KMS-11 (cell line): ENCODE measurements around the gene CDK11B.

Experiments
- H2AFZ ChIP-seq: fragments of 200-600 bp; sonication (generic); 2 replicates; pipeline ENCODE4 v1.6.1; 2016; ENCODE audit warnings: antibody characterized with exemption, mixed run types, low read depth
- H3K27ac ChIP-seq: fragments of 200-600 bp; sonication (generic); 2 replicates; pipeline ENCODE4 v1.6.1; 2016; ENCODE audit warnings: mild to moderate bottlenecking, mixed run types
- H3K27me3 ChIP-seq: fragments of 200-600 bp; sonication (generic); 2 replicates; pipeline ENCODE4 v1.6.1; 2017; ENCODE audit warnings: mild to moderate bottlenecking, low read depth, mixed run types, moderate library complexity; ENCODE audit not compliant: insufficient read depth
- H3K36me3 ChIP-seq: fragments of 200-600 bp; sonication (generic); 2 replicates; pipeline ENCODE4 v1.6.1; 2017; ENCODE audit warnings: mild to moderate bottlenecking, mixed run types; ENCODE audit not compliant: insufficient read depth
- H3K4me1 ChIP-seq: fragments of 200-600 bp; sonication (generic); 2 replicates; pipeline ENCODE4 v1.6.1; 2016; ENCODE audit warnings: mild to moderate bottlenecking, low read depth, mixed run types; ENCODE audit not compliant: poor library complexity, severe bottlenecking
- H3K4me2 ChIP-seq: fragments of 200-600 bp; sonication (generic); 2 replicates; pipeline ENCODE4 v1.7.0; 2016; ENCODE audit warnings: mild to moderate bottlenecking, mixed run types
- H3K4me3 ChIP-seq: fragments of 200-600 bp; sonication (generic); IDR thresholded peaks from 2 replicates; pipeline ENCODE4 v1.6.1; 2017; ENCODE audit warnings: low read depth, low read length, mixed read lengths; ENCODE audit not compliant: insufficient read depth
- H3K79me2 ChIP-seq: fragments of 200-600 bp; sonication (generic); 2 replicates; pipeline ENCODE4 v1.6.1; 2016; ENCODE audit warnings: low read depth, mixed run types; ENCODE audit not compliant: insufficient read depth
- H3K9ac ChIP-seq: fragments of 200-600 bp; sonication (generic); 2 replicates; pipeline ENCODE4 v1.6.1; 2016; ENCODE audit warnings: mild to moderate bottlenecking, mixed run types
- H4K20me1 ChIP-seq: fragments of 200-600 bp; sonication (generic); 2 replicates; pipeline ENCODE4 v1.6.1; 2016; ENCODE audit warnings: mild to moderate bottlenecking, mixed run types; ENCODE audit not compliant: insufficient read depth
- CTCF ChIP-seq: fragments of 200-600 bp; sonication (generic); conservative IDR thresholded peaks from 2 replicates; pipeline ENCODE4 v1.6.1; 2017; ENCODE audit warnings: low read depth, mild to moderate bottlenecking, antibody characterized with exemption, low read length, moderate library complexity, mixed read lengths

CDK11B gene

DNA sequence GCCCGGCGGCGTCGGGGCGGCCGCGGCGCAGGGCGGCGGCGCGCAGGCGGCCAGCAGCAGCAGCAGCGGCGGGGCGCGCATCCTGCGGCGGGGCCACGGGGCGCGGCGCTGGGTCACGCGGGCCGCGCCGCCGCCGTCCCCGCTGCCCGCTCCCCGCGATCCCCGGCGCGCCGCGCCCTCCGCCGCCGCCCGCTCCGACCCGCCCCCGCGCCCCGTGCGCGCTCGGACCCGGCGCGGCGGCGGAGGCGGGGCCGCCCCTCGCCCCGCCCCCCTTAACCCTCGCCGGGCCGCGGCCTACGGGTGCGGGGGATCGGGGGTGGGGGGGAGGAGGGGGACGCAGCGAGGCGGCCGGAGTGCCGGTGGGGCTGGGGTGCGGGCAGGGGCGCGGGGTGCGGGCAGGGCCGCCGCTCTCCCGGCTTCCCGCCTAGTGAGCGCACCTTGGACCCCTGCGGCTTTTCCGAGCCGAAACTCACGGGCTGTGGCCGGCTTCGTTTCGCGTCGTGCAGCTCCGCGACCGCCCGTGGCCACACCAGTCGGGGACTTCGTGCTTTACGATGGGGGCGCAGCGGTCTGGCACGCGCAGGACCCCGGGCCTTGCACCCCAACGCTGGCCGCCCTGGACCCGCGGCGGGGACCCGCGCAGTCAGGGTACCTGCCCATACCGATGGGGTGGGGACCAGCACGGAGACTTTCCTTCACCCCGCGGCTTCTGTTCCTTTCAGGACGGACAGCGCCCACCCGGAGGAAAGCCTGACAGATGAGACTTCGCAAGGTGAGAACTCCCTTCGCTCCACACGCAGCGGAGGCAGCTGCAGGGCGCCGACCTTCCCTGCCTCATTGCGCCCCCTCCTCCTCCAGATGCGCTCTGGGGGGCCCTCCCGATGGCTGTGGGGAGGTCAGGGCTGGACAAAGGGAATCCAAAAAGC, 58.6 kb downstream of the CDK11B start, which contains the start of gene FNDC10:
Gene FNDC10 (minus strand): TSS at position 201 of the 926 bp plus-strand sequence. CDS start 120 bp downstream, at position 81.
- peaks cover 32% of the 10 kb centered on the region for H3K4me1 ChIP-seq
- no peak within 1 kb of the TSS for H3K4me2 ChIP-seq
- no peaks in the 10 kb centered on the region for H3K79me2 ChIP-seq
- H3K4me3 ChIP-seq, result no peak within 1 kb of the TSS
- TF ChIP-seq CTCF, result no peak
- H3K9ac ChIP-seq, result no peak within 1 kb of the TSS
- H2AFZ ChIP-seq, result peak within 1 kb of the TSS; percentile 30; the same call in 1 of the 2 replicates
- peaks cover 36% of the 10 kb centered on the region for H3K27me3 ChIP-seq
- H3K36me3 ChIP-seq, result no peaks in the 10 kb centered on the region
- H4K20me1 ChIP-seq, result no peaks in the 10 kb centered on the region
- no peak within 1 kb of the TSS for H3K27ac ChIP-seq

GRCh38 chr1:1599030-1599934, 59.5 kb downstream of the CDK11B start:
- Histone ChIP-seq H3K4me1 (peaks cover 32% of the 10 kb centered on the region), H4K20me1 (no peaks in the 10 kb centered on the region), H3K36me3 (no peaks in the 10 kb centered on the region), H2AFZ (peak overlapping the region; percentile 30; the same call in 1 of the 2 replicates), H3K27me3 (peaks cover 40% of the 10 kb centered on the region), H3K9ac (no peak overlapping the region), H3K27ac (no peak overlapping the region), H3K4me3 (no peak overlapping the region), H3K4me2 (no peak overlapping the region), H3K79me2 (no peaks in the 10 kb centered on the region)
- TF ChIP-seq CTCF, result no peak

- Histone ChIP-seq H2AFZ (peak overlapping the region; percentile 30; the same call in 1 of the 2 replicates), H3K4me3 (no peak overlapping the region), H3K36me3 (no peaks in the 10 kb centered on the region), H3K79me2 (no peaks in the 10 kb centered on the region), H3K9ac (no peak overlapping the region), H3K4me2 (no peak overlapping the region), H4K20me1 (no peaks in the 10 kb centered on the region), H3K27me3 (peaks cover 40% of the 10 kb centered on the region), H3K27ac (no peak overlapping the region), H3K4me1 (peaks cover 31% of the 10 kb centered on the region)
- TF ChIP-seq CTCF, result no peak
These were observed 60.1 kb downstream of the CDK11B start for GRCh38 chr1:1598720-1599029.

DNA sequence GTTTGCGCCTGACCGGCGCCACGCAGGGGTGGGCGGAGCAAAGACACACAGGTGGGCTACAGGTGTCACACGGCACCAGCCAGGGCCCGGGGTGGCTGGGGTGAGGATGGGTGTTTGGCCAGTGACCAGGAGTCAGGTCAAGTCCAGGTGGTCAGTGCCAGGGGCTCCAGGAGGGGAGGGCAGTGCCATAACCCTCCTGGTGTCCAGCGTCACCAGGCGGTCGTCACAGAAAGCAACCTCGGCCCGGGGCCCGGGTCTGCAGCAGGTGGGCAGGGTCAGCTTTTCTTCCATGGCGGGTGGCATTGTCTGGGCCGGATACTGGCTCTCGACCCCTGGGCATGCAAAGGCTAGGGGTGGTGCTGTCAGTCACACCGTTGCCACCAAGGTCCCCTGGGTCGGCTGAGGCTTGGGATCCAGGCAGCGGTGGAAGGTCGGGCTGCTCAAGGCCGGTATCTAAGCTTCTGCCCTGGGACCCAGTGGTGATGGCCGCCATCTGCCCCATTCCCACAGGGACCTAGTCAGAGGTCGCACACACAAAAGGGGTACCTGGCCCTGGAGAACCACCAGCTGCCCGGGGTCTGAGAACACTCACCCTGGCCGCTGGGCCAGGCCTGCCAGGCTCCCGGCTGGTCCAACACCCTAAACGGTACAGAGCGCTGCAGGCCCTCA, 60.6 kb downstream of the CDK11B start:
- TF ChIP-seq CTCF, result no peak
- H3K4me1 ChIP-seq, result peaks cover 26% of the 10 kb centered on the region
- H3K27ac ChIP-seq, result no peak overlapping the region
- H2AFZ ChIP-seq, result no peak overlapping the region
- H3K4me3 ChIP-seq, result no peak overlapping the region
- no peaks in the 10 kb centered on the region for H3K36me3 ChIP-seq
- no peaks in the 10 kb centered on the region for H3K79me2 ChIP-seq
- H3K4me2 ChIP-seq, result no peak overlapping the region; the same call in 1 of the 2 replicates
- no peaks in the 10 kb centered on the region for H4K20me1 ChIP-seq
- H3K27me3 ChIP-seq, result peaks cover 40% of the 10 kb centered on the region
- H3K9ac ChIP-seq, result no peak overlapping the region
